ENCODE measurements around the gene IRAG1. TPM values are rescaled to one million over a fixed set of nuclear protein-coding genes. Genes with fewer than 3 reads are reported as not detected.

Gene IRAG1
- 2.8 and 3.1 TPM in 2 replicates for polyA plus RNA-seq (2014; cell fraction: cytosol; rRNA removed)
- polyA plus RNA-seq (2014; cell fraction: nucleus; rRNA removed) = 8.2 and 9.2 TPM in 2 replicates

GRCh38 chr11:10693509-10694081 lies at the start of gene IRAG1:
TSS of gene IRAG1 (minus strand) at chr11:10693755. CDS start at chr11:10693602, 153 bp downstream.
- peak; percentile 47 for DNase-seq (ENCODE audit: low spot score)

GRCh38 chr11:10742460-10743208 lies 49.1 kb upstream of the IRAG1 start:
- DNase-seq (ENCODE audit: low spot score) = peak; percentile 77

- DNase-seq (ENCODE audit: low spot score) = peak; percentile 96
Measured at GRCh38 chr11:10735481-10736475, 42.2 kb upstream of the IRAG1 start.

GRCh38 chr11:10731064-10731680 lies 37.6 kb upstream of the IRAG1 start:
- DNase-seq (ENCODE audit: low spot score) = no peak

GRCh38 chr11:10730151-10730550 lies 36.6 kb upstream of the IRAG1 start:
- no peak for DNase-seq (ENCODE audit: low spot score)

GRCh38 chr11:10728789-10729472 lies 35.4 kb upstream of the IRAG1 start:
- peak; percentile 81 for DNase-seq (ENCODE audit: low spot score)

- no peak for DNase-seq (ENCODE audit: low spot score)
Measured at GRCh38 chr11:10728154-10728553, 34.6 kb upstream of the IRAG1 start.

- DNase-seq (ENCODE audit: low spot score) = no peak
Measured at GRCh38 chr11:10727146-10727851, 33.7 kb upstream of the IRAG1 start.

- DNase-seq (ENCODE audit: low spot score) = no peak
Measured at GRCh38 chr11:10725907-10726253, 32.3 kb upstream of the IRAG1 start.

- DNase-seq (ENCODE audit: low spot score) = no peak
Measured at GRCh38 chr11:10725114-10725906, 31.8 kb upstream of the IRAG1 start.

- no peak for DNase-seq (ENCODE audit: low spot score)
Measured at GRCh38 chr11:10722307-10722706, 28.8 kb upstream of the IRAG1 start.

- no peak for DNase-seq (ENCODE audit: low spot score)
Measured at GRCh38 chr11:10720881-10721376, 27.4 kb upstream of the IRAG1 start.

GRCh38 chr11:10719616-10720015 lies 26.1 kb upstream of the IRAG1 start:
- no peak for DNase-seq (ENCODE audit: low spot score)

GRCh38 chr11:10716543-10717259 lies 23.1 kb upstream of the IRAG1 start:
- no peak for DNase-seq (ENCODE audit: low spot score)

- DNase-seq (ENCODE audit: low spot score) = no peak
Measured at GRCh38 chr11:10716122-10716521, 22.6 kb upstream of the IRAG1 start.

GRCh38 chr11:10715571-10715970 lies 22.0 kb upstream of the IRAG1 start:
- DNase-seq (ENCODE audit: low spot score) = no peak

GRCh38 chr11:10709299-10710086 lies 15.9 kb upstream of the IRAG1 start:
- no peak for DNase-seq (ENCODE audit: low spot score)

GRCh38 chr11:10708131-10708530 lies 14.6 kb upstream of the IRAG1 start:
- DNase-seq (ENCODE audit: low spot score) = no peak
